ENCODE measurements around the gene TXNDC8. TPM values are rescaled to one million over a fixed set of nuclear protein-coding genes. Genes with fewer than 3 reads are reported as not detected.

Gene TXNDC8
- total RNA-seq, 1 experiment from 2014 or later: not detected

DNA sequence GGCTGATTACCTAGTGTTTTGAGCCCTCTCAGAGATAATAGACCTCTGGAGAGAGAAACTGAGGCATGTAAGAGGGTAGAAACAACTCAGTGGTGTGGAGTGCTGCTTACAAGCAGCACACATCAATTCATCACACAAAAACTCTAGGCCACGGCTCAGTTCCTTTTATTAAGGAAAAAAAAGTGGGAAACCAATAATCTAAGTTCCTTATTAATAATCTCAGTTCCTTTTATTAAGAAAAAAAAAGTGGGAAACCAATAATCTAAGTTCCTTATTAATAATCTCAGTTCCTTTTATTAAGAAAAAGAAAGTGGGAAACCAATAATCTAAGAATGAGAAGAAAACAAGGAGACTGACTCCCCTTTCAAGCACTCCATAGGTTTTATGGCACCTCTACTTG lies 28.0 kb downstream of the TXNDC8 start:
- ChIA-PET POLR2A (no interaction called here), CTCF (no interaction called here)
- no peak for ATAC-seq
- no peak overlapping the region for H3K4me3 ChIP-seq (ENCODE audit: low read depth in 2 of 2, low read length in 2 of 2)
- H3K27ac ChIP-seq (ENCODE audit: low read length): no peak overlapping the region
- BruUV-seq (replicated peaks): no TSS peak
- H3K4me1 ChIP-seq (ENCODE audit: control insufficient read depth, insufficient read depth, low read length): no peaks in the 10 kb centered on the region
- no peak for TF ChIP-seq TCF7L2 (IDR thresholded peaks at IDR 0.05; ENCODE audit: low read depth, low read length)
- TF ChIP-seq, protein P1, sequence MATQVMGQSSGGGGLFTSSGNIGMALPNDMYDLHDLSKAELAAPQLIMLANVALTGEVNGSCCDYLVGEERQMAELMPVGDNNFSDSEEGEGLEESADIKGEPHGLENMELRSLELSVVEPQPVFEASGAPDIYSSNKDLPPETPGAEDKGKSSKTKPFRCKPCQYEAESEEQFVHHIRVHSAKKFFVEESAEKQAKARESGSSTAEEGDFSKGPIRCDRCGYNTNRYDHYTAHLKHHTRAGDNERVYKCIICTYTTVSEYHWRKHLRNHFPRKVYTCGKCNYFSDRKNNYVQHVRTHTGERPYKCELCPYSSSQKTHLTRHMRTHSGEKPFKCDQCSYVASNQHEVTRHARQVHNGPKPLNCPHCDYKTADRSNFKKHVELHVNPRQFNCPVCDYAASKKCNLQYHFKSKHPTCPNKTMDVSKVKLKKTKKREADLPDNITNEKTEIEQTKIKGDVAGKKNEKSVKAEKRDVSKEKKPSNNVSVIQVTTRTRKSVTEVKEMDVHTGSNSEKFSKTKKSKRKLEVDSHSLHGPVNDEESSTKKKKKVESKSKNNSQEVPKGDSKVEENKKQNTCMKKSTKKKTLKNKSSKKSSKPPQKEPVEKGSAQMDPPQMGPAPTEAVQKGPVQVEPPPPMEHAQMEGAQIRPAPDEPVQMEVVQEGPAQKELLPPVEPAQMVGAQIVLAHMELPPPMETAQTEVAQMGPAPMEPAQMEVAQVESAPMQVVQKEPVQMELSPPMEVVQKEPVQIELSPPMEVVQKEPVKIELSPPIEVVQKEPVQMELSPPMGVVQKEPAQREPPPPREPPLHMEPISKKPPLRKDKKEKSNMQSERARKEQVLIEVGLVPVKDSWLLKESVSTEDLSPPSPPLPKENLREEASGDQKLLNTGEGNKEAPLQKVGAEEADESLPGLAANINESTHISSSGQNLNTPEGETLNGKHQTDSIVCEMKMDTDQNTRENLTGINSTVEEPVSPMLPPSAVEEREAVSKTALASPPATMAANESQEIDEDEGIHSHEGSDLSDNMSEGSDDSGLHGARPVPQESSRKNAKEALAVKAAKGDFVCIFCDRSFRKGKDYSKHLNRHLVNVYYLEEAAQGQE (IDR thresholded peaks at IDR 0.05; ENCODE audit: insufficient read depth in 1 of 2, low read depth in 2 of 2, low read length in 1 of 2): no peak
- TF ChIP-seq POLR2AphosphoS5 (IDR thresholded peaks at IDR 0.05; ENCODE audit: low read depth, low read length): no peak
- TF ChIP-seq, protein P2, sequence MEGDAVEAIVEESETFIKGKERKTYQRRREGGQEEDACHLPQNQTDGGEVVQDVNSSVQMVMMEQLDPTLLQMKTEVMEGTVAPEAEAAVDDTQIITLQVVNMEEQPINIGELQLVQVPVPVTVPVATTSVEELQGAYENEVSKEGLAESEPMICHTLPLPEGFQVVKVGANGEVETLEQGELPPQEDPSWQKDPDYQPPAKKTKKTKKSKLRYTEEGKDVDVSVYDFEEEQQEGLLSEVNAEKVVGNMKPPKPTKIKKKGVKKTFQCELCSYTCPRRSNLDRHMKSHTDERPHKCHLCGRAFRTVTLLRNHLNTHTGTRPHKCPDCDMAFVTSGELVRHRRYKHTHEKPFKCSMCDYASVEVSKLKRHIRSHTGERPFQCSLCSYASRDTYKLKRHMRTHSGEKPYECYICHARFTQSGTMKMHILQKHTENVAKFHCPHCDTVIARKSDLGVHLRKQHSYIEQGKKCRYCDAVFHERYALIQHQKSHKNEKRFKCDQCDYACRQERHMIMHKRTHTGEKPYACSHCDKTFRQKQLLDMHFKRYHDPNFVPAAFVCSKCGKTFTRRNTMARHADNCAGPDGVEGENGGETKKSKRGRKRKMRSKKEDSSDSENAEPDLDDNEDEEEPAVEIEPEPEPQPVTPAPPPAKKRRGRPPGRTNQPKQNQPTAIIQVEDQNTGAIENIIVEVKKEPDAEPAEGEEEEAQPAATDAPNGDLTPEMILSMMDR (IDR thresholded peaks at IDR 0.05): no peak
- no peak for TF ChIP-seq SIN3A (IDR thresholded peaks at IDR 0.05; ENCODE audit: borderline replicate concordance, insufficient read depth, low read depth, low read length)
- no peak for DNase-seq (ENCODE audit: low read depth, low spot score)
- H3K36me3 ChIP-seq (ENCODE audit: control insufficient read depth, insufficient read depth, low read length): no peaks in the 10 kb centered on the region
- intact Hi-C loops (cut with micrococcal nuclease; ENCODE audit: unreplicated experiment): no loop called here
- H3K9me3 ChIP-seq (ENCODE audit: control insufficient read depth, insufficient read depth, low read depth, low read length): no peaks in the 10 kb centered on the region
- no peaks in the 10 kb centered on the region for H3K27me3 ChIP-seq (ENCODE audit: control insufficient read depth, insufficient read depth, low read length)
- in situ Hi-C loops (cut with HindIII; ENCODE audit: low pct_unique_long_range_greater_than_20kb, low sequenced_read_pairs): no loop called here

DNA sequence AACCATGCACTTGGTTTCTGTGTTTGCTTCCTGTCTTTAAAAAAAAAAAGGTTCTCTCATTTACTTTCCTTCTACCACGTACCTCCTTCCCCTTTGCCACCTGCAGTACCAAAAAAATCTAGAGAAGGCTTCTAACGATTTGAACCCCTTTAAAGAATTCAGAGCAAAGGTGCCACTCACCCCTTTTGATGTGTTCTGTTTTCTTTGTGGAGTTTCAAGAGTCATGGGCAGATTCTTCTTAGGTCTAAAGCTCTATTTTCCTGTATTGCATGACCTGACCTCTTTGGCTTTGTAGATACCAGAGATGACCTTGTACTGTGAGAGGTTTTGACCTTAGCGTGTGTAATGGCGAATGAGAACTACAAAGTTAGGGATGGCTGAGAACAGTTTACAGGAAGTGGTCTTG lies 29.0 kb downstream of the TXNDC8 start:
- ChIA-PET POLR2A (no interaction called here), CTCF (no interaction called here)
- Histone ChIP-seq H3K27ac (ENCODE audit: low read length) (no peak overlapping the region), H3K4me1 (ENCODE audit: control insufficient read depth, insufficient read depth, low read length) (no peaks in the 10 kb centered on the region), H3K4me3 (ENCODE audit: low read depth in 2 of 2, low read length in 2 of 2) (no peak overlapping the region), H3K36me3 (ENCODE audit: control insufficient read depth, insufficient read depth, low read length) (no peaks in the 10 kb centered on the region), H3K9me3 (ENCODE audit: control insufficient read depth, insufficient read depth, low read depth, low read length) (no peaks in the 10 kb centered on the region), H3K27me3 (ENCODE audit: control insufficient read depth, insufficient read depth, low read length) (no peaks in the 10 kb centered on the region)
- DNase-seq (ENCODE audit: low read depth, low spot score) (no peak), ATAC-seq (no peak)
- in situ Hi-C loops (cut with HindIII; ENCODE audit: low pct_unique_long_range_greater_than_20kb, low sequenced_read_pairs) (no loop called here), intact Hi-C loops (cut with micrococcal nuclease; ENCODE audit: unreplicated experiment) (no loop called here)
- TF ChIP-seq, protein P1 (IDR thresholded peaks at IDR 0.05; ENCODE audit: insufficient read depth in 1 of 2, low read depth in 2 of 2, low read length in 1 of 2): no peak
- no peak for TF ChIP-seq POLR2AphosphoS5 (IDR thresholded peaks at IDR 0.05; ENCODE audit: low read depth, low read length)
- no TSS peak for BruUV-seq (replicated peaks)

Measured in Panc1 (cell line).